Neural crest cell (in vitro differentiated cells): Measurements from ENCODE around the gene LARP4B. TPM values are rescaled to one million over a fixed set of nuclear protein-coding genes. Genes with fewer than 3 reads are reported as not detected.

Experiments
- DNase-seq: peaks from one replicate; pipeline ENCODE4 v3.0.0; 2021; ENCODE audit warnings: low read depth, mixed read lengths, low spot score
- H3K27ac Mint-ChIP-seq: one replicate; pipeline ENCODE4 v1.8.0; 2021; ENCODE audit warnings: mild to moderate bottlenecking, mixed read lengths; ENCODE audit not compliant: unreplicated experiment
- H3K27me3 Mint-ChIP-seq: 2 replicates; pipeline ENCODE4 v1.8.0; 2021; ENCODE audit warnings: low read depth, mild to moderate bottlenecking, mixed read lengths
- H3K36me3 Mint-ChIP-seq: 2 replicates; pipeline ENCODE4 v1.8.0; 2021; ENCODE audit warnings: low read depth, mild to moderate bottlenecking, mixed read lengths
- H3K4me1 Mint-ChIP-seq: 2 replicates; pipeline ENCODE4 v1.8.0; 2021; ENCODE audit warnings: mixed read lengths
- H3K4me3 Mint-ChIP-seq: one replicate; pipeline ENCODE4 v1.8.0; 2021; ENCODE audit warnings: mild to moderate bottlenecking, mixed read lengths
- H3K9me3 Mint-ChIP-seq: 2 replicates; pipeline ENCODE4 v1.8.0; 2021; ENCODE audit warnings: mixed read lengths
- CTCF ChIP-seq: fragments of 200-600 bp; sonication (generic); conservative IDR thresholded peaks from 2 replicates; pipeline ENCODE4 v1.5.0; 2021; ENCODE audit warnings: antibody characterized with exemption, mild to moderate bottlenecking
- total RNA-seq: library from RNA; stranded (reverse); gene quantifications from 2 replicates; pipeline ENCODE4 v1.2.1, GENCODE V29; 2021

The LARP4B gene
- total RNA-seq, 1 donor from 2014 or later, result 75.4 TPM

DNA sequence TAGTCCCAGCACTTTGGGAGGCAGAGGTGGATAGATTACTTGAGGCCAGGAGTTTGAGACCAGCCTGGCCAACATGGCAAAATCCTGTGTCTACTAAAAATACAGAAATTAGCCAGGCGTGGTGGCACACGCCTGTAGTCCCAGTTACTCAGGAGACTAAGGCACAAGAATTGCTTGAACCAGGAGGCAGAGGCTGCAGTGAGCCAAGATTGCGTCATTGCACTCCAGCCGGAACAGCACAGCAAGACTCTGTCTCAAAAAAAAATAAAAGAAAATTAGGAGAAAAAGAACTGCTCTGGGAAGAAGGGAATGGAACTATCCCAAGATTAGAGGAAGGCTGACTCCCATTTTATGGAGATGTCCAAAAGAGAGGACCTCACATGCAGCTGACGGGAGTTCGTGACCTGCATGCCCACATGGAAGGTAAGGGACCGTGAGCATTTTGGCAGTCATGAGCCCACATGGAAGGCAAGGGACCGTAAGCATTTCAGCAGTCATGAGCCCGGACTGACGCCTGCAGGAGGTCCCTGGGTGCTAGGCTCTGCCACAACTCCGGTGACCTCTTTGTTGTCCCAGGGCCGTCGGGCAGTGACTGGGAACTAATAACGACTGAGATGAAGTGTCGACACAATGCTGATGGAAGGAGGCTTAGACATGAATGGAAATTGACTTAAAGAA lies 38.1 kb upstream of the LARP4B start:
- DNase-seq, result no peak
- Mint-ChIP-seq H3K4me3 (no peak overlapping the region), H3K9me3 (no peaks in the 10 kb centered on the region), H3K36me3 (no peaks in the 10 kb centered on the region), H3K4me1 (peaks cover 11% of the 10 kb centered on the region), H3K27ac (peak overlapping the region; percentile 24), H3K27me3 (peaks cover 2% of the 10 kb centered on the region)
- TF ChIP-seq CTCF, result no peak

- no peak overlapping the region for H3K27ac Mint-ChIP-seq
- H3K27me3 Mint-ChIP-seq, result peaks cover 2% of the 10 kb centered on the region
- DNase-seq, result no peak
- TF ChIP-seq CTCF, result no peak
- peaks cover 11% of the 10 kb centered on the region for H3K4me1 Mint-ChIP-seq
- no peak overlapping the region for H3K4me3 Mint-ChIP-seq
- no peaks in the 10 kb centered on the region for H3K36me3 Mint-ChIP-seq
- no peaks in the 10 kb centered on the region for H3K9me3 Mint-ChIP-seq
Observed at GRCh38 chr10:968546-969199, 37.2 kb upstream of the LARP4B start.

DNA sequence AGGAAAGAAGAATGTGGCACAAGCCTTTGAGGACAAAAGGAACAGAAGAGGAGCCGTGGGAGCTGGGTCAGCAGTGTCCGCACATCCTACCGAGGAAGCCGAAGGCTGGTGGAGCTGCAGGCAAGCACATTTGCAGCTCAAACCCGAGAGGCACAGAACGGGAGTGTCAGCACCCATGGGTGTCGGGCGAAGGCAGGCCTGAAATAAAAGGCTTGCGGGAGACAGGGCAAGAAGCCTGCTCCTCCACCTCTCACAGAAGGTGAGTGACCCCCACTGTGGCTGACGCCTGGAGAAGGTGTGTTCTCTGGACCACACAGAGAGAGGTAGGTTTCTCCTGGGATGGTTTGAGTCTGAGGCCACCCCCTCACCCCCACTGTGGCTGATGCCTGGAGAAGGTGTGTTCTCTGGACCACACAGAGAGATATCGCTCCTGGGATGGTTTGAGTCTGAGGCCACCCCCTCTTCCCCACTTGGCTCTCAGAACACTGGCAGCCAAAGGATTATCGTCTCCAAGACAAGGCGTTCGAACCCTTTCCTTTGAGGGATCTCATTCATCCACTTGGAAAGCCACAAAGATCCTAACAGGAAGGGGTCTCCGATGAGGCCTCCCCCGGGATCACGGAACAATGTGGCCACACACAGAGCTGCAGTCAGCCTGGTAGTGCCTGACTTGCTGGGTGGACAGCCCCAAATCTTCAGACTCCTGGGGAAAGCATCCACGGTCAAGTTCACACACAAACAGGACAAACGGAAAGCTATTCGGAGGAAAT lies 35.1 kb upstream of the LARP4B start:
- DNase-seq, result no peak
- Mint-ChIP-seq H3K9me3 (no peaks in the 10 kb centered on the region), H3K27ac (no peak overlapping the region), H3K4me1 (peaks cover 11% of the 10 kb centered on the region), H3K4me3 (no peak overlapping the region), H3K36me3 (no peaks in the 10 kb centered on the region), H3K27me3 (peaks cover 2% of the 10 kb centered on the region)
- no peak for TF ChIP-seq CTCF

DNA sequence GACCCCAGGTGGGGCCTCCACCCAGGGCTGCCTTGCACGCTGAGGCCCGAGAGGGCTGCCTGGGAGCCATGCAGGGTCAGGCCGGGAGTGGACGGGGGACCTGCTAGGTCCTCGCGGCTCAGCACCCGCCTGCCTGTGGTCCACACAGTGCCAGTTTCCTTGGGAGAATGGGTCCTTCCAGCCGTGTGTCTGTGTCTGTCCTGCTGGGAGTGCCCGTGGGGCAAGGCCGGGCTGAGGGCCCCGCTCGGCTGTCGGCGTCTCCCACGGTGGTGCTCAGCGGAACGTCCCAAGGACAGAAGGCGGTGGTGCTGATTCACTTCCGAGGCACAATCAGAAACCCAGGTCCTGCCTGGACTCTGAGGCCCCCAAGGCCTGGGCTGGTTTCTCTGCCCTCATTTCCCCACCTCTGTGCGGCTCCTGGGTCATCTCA lies 33.5 kb upstream of the LARP4B start:
- Mint-ChIP-seq H3K27me3 (peaks cover 3% of the 10 kb centered on the region), H3K36me3 (no peaks in the 10 kb centered on the region), H3K4me1 (peaks cover 5% of the 10 kb centered on the region), H3K27ac (no peak overlapping the region), H3K4me3 (no peak overlapping the region), H3K9me3 (peaks cover 7% of the 10 kb centered on the region)
- no peak for TF ChIP-seq CTCF
- no peak for DNase-seq

- Mint-ChIP-seq H3K27ac (no peak overlapping the region), H3K9me3 (peaks cover 9% of the 10 kb centered on the region), H3K36me3 (no peaks in the 10 kb centered on the region), H3K4me3 (no peak overlapping the region), H3K27me3 (peaks cover 5% of the 10 kb centered on the region), H3K4me1 (no peaks in the 10 kb centered on the region)
- no peak for DNase-seq
- no peak for TF ChIP-seq CTCF
Observed at GRCh38 chr10:964321-964987, 32.9 kb upstream of the LARP4B start.
